K562 (cell line): ENCODE data around the gene NSRP1. TPM values are rescaled to one million over a fixed set of nuclear protein-coding genes. Genes with fewer than 3 reads are reported as not detected.

Source experiments
- BRD4 ChIP-seq: fragments of 200-600 bp; sonication (generic); IDR thresholded peaks from 2 replicates; pipeline ENCODE4 v1.6.1; 2017; ENCODE audit warnings: inconsistent platforms
- FIP1L1 ChIP-seq: fragments of 200-400 bp; formaldehyde crosslinking; IDR thresholded peaks from 2 replicates; pipeline ENCODE4 v1.6.1; 2018; ENCODE audit warnings: mild to moderate bottlenecking, low read depth, low read length; ENCODE audit not compliant: poor library complexity, severe bottlenecking
- HOXB6 ChIP-seq: fragments of 250-450 bp; sonication (Bioruptor Pico); IDR thresholded peaks from 2 replicates; pipeline ENCODE4 v1.5.1; 2022; ENCODE audit warnings: mild to moderate bottlenecking, borderline replicate concordance
- JUN ChIP-seq, 2 experiments: sonication (generic) in 1 of 2; formaldehyde crosslinking in 1 of 2; IDR thresholded peaks; 2 replicates each; pipeline versions ENCODE4 v1.6.1 to v1.8.0; 2012 to 2022; ENCODE audit warnings: borderline replicate concordance in 2 of 2, mild to moderate bottlenecking in 2 of 2, improper control_type of control experiment in 1 of 2, low read depth in 1 of 2, low read length in 1 of 2, missing genetic modification reagents in 1 of 2
- KAT8 ChIP-seq: fragments of 450-650 bp; IDR thresholded peaks from 2 replicates; pipeline ENCODE4 v1.6.1; 2016; ENCODE audit warnings: low read depth, mild to moderate bottlenecking
- KLF13 ChIP-seq: fragments of 450-650 bp; IDR thresholded peaks from 2 replicates; pipeline ENCODE4 v1.6.1; 2016; ENCODE audit warnings: missing genetic modification characterization, low read depth, mild to moderate bottlenecking, missing compliant biosample characterization, moderate library complexity, borderline replicate concordance
- MCM2 ChIP-seq: fragments of 450-650 bp; IDR thresholded peaks from 2 replicates; pipeline ENCODE4 v1.6.1; 2017; ENCODE audit warnings: low read depth, mild to moderate bottlenecking
- NCOA1 ChIP-seq: fragments of 450-650 bp; IDR thresholded peaks from 2 replicates; pipeline ENCODE4 v1.6.1; 2016; ENCODE audit warnings: low read depth
- PHB2 ChIP-seq: fragments of 450-650 bp; IDR thresholded peaks from 2 replicates; pipeline ENCODE4 v1.6.1; 2017; ENCODE audit warnings: low read depth
- RBFOX2 ChIP-seq: fragments of 200-400 bp; formaldehyde crosslinking; IDR thresholded peaks from 2 replicates; pipeline ENCODE4 v1.6.1; 2017; ENCODE audit warnings: low read depth, mild to moderate bottlenecking, low read length, moderate library complexity
- RFX7 ChIP-seq: fragments of 250-450 bp; sonication (Bioruptor Pico); IDR thresholded peaks from 2 replicates; pipeline ENCODE4 v1.5.1; 2021; ENCODE audit warnings: mild to moderate bottlenecking
- SRSF1 ChIP-seq: fragments of 200-400 bp; formaldehyde crosslinking; IDR thresholded peaks from 2 replicates; pipeline ENCODE4 v1.6.1; 2017; ENCODE audit warnings: mild to moderate bottlenecking, low read depth, low read length, moderate library complexity
- YBX1 ChIP-seq: fragments of 450-650 bp; IDR thresholded peaks from 2 replicates; pipeline ENCODE4 v1.7.1; 2016; ENCODE audit warnings: mild to moderate bottlenecking
- ZBTB17 ChIP-seq: fragments of 450-650 bp; formaldehyde crosslinking; IDR thresholded peaks from 2 replicates; pipeline ENCODE4 v1.4.0; 2020; ENCODE audit warnings: mild to moderate bottlenecking
- ZC3H4 ChIP-seq: sonication (generic); formaldehyde crosslinking; IDR thresholded peaks from 2 replicates; pipeline ENCODE4 v1.9.0; 2021; ENCODE audit warnings: missing genetic modification reagents, borderline replicate concordance
- ZNF217 ChIP-seq: sonication (generic); formaldehyde crosslinking; IDR thresholded peaks from 2 replicates; pipeline ENCODE4 v1.8.0; 2022; ENCODE audit warnings: mild to moderate bottlenecking, missing genetic modification reagents
- polyA plus RNA-seq, 8 experiments: library from polyadenylated mRNA; depleted of rRNA in 4 of 8; stranded (reverse) in 5 of 8; unstranded in 3 of 8; fragments of >200 nt; fragmentation: Nextera tagmentation in 2 of 8; fragmentation: Illumina TruSeq in 1 of 8; extraction: Ambion mirVana in 2 of 8; extraction: Trizol in 1 of 8; gene quantifications; 2 replicates each; pipeline versions ENCODE4 v1.2.1 to v1.2.3, GENCODE V29; 2011 to 2014; ENCODE audit warnings: inconsistent platforms in 1 of 8, missing spikeins in 1 of 8
- total RNA-seq, 7 experiments: library from RNA; depleted of rRNA in 6 of 7; stranded (reverse); fragments of >200 nt in 6 of 7; fragmentation: Illumina TruSeq in 2 of 7; extraction: Trizol in 2 of 7; gene quantifications; 2 replicates each; pipeline versions ENCODE4 v1.2.1 to v1.2.3, GENCODE V29; 2011 to 2021; ENCODE audit warnings: low replicate concordance in 1 of 7
- TF ChIP-seq, protein P1 (sequence below), 2 experiments: fragments of 450-650 bp in 1 of 2; IDR thresholded peaks; 2 replicates each; pipeline ENCODE4 v1.6.1; 2011 to 2017; ENCODE audit warnings: low read depth in 2 of 2, antibody characterized with exemption in 1 of 2, borderline replicate concordance in 1 of 2, low read length in 1 of 2, mild to moderate bottlenecking in 1 of 2, mixed read lengths in 1 of 2; ENCODE audit not compliant: control insufficient read depth in 1 of 2
- TF ChIP-seq, protein P2 (sequence below): fragments of 450-650 bp; IDR thresholded peaks from 2 replicates; pipeline ENCODE4 v1.7.1; 2018; ENCODE audit warnings: mild to moderate bottlenecking, low read depth; ENCODE audit not compliant: partially characterized antibody
- TF ChIP-seq, protein P3 (sequence below): fragments of 450-650 bp; IDR thresholded peaks from 2 replicates; pipeline ENCODE4 v1.6.1; 2016; ENCODE audit warnings: mild to moderate bottlenecking

The NSRP1 gene
- total and polyA plus RNA-seq, 9 of the 15 experiments (the other 6 are each of a cell fraction or from before 2014, with no cell fraction given) = 18.4 to 68.6 (median 32.7) TPM

DNA sequence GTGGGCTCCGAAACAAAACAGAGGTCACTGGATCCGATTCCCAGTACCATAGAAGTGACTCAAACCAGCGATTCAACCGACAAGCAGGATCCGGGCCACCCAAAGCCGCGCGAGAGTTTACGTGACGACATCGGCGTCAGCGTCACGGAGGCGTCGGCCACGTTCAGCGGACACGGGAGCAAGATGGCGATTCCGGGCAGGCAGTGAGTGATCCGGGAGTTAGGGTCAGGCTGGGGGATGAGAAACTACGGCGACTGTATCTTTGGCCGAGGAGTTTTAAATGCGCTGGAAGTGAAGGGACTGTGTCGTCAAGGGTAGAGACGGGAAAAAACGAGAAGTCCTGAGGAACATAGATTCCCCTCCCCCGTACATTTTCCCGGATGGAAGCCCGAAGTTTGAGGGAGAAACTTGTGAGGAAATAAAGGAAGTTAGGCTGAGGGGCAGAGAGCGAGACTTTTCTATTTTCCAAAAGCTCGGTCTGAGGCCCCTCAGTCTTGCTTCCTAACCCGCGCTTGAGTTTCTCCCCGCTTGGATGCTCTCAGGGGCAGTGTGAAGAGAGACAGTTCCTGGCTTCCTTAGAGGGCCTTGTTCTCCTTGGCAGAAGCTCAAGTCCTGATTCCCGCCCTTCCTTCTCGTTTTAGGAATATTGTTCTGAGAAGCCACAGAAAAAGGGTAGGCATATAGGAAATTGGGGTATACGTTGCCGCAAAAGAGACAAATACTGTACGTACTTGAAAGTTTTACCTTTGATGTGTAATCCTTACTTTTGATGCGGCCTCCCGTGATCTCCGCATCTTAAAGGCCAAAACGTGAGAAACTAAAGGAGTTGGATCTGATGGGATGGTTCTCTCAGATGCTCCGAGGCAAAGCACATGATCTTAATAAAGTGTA lies at the start of gene NSRP1 (continued):
- TF ChIP-seq ZC3H4 (CRISPR knock-in tag) = no peak
- peak; percentile 37; the same call in 1 of the 2 replicates for TF ChIP-seq NCOA1
- peak; percentile 94 for TF ChIP-seq BRD4
- TF ChIP-seq ZBTB17 (CRISPR knock-in tag) = peak; percentile 56; the same call in 1 of the 2 replicates
- TF ChIP-seq RBFOX2 = peak; percentile 97
- TF ChIP-seq PHB2 = peak; percentile 50; the same call in 1 of the 2 replicates
- TF ChIP-seq HOXB6 (CRISPR knock-in tag) = no peak
- TF ChIP-seq, protein P1, sequence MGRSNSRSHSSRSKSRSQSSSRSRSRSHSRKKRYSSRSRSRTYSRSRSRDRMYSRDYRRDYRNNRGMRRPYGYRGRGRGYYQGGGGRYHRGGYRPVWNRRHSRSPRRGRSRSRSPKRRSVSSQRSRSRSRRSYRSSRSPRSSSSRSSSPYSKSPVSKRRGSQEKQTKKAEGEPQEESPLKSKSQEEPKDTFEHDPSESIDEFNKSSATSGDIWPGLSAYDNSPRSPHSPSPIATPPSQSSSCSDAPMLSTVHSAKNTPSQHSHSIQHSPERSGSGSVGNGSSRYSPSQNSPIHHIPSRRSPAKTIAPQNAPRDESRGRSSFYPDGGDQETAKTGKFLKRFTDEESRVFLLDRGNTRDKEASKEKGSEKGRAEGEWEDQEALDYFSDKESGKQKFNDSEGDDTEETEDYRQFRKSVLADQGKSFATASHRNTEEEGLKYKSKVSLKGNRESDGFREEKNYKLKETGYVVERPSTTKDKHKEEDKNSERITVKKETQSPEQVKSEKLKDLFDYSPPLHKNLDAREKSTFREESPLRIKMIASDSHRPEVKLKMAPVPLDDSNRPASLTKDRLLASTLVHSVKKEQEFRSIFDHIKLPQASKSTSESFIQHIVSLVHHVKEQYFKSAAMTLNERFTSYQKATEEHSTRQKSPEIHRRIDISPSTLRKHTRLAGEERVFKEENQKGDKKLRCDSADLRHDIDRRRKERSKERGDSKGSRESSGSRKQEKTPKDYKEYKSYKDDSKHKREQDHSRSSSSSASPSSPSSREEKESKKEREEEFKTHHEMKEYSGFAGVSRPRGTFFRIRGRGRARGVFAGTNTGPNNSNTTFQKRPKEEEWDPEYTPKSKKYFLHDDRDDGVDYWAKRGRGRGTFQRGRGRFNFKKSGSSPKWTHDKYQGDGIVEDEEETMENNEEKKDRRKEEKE (IDR thresholded peaks at IDR 0.05; ENCODE audit: borderline replicate concordance in 1 of 2, control insufficient read depth in 1 of 2, low read depth in 2 of 2, low read length in 1 of 2) = no peak
- TF ChIP-seq, protein P2, sequence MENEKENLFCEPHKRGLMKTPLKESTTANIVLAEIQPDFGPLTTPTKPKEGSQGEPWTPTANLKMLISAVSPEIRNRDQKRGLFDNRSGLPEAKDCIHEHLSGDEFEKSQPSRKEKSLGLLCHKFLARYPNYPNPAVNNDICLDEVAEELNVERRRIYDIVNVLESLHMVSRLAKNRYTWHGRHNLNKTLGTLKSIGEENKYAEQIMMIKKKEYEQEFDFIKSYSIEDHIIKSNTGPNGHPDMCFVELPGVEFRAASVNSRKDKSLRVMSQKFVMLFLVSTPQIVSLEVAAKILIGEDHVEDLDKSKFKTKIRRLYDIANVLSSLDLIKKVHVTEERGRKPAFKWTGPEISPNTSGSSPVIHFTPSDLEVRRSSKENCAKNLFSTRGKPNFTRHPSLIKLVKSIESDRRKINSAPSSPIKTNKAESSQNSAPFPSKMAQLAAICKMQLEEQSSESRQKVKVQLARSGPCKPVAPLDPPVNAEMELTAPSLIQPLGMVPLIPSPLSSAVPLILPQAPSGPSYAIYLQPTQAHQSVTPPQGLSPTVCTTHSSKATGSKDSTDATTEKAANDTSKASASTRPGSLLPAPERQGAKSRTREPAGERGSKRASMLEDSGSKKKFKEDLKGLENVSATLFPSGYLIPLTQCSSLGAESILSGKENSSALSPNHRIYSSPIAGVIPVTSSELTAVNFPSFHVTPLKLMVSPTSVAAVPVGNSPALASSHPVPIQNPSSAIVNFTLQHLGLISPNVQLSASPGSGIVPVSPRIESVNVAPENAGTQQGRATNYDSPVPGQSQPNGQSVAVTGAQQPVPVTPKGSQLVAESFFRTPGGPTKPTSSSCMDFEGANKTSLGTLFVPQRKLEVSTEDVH = peak; percentile 41
- no peak for TF ChIP-seq ZNF217 (CRISPR knock-in tag)
- TF ChIP-seq YBX1 = no peak
- TF ChIP-seq MCM2 = no peak
- no peak for TF ChIP-seq KLF13 (tag)
- no peak for TF ChIP-seq FIP1L1
- TF ChIP-seq RFX7 (CRISPR knock-in tag) = no peak
- TF ChIP-seq, protein P3, sequence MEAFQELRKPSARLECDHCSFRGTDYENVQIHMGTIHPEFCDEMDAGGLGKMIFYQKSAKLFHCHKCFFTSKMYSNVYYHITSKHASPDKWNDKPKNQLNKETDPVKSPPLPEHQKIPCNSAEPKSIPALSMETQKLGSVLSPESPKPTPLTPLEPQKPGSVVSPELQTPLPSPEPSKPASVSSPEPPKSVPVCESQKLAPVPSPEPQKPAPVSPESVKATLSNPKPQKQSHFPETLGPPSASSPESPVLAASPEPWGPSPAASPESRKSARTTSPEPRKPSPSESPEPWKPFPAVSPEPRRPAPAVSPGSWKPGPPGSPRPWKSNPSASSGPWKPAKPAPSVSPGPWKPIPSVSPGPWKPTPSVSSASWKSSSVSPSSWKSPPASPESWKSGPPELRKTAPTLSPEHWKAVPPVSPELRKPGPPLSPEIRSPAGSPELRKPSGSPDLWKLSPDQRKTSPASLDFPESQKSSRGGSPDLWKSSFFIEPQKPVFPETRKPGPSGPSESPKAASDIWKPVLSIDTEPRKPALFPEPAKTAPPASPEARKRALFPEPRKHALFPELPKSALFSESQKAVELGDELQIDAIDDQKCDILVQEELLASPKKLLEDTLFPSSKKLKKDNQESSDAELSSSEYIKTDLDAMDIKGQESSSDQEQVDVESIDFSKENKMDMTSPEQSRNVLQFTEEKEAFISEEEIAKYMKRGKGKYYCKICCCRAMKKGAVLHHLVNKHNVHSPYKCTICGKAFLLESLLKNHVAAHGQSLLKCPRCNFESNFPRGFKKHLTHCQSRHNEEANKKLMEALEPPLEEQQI = peak; percentile 48; the same call in 1 of the 2 replicates
- no peak for TF ChIP-seq SRSF1
- no peak for TF ChIP-seq KAT8
- peak; percentile 78 for TF ChIP-seq JUN (IDR thresholded peaks at IDR 0.05; ENCODE audit: borderline replicate concordance, low read depth, low read length)
- no peak for TF ChIP-seq JUN (CRISPR knock-in tag; IDR thresholded peaks at IDR 0.05; ENCODE audit: borderline replicate concordance)
